DND-41 (cell line): ENCODE data around the gene LRP5.

Experiments
- CTCF ChIP-seq: IDR thresholded peaks from 2 replicates; pipeline ENCODE4 v1.5.1; 2012; ENCODE audit warnings: borderline replicate concordance, low read length, moderate library complexity, mild to moderate bottlenecking; ENCODE audit not compliant: poor library complexity, severe bottlenecking; ENCODE audit errors: extremely low read depth
- EZH2 ChIP-seq: IDR thresholded peaks from 3 replicates; pipeline ENCODE4 v1.6.1; 2012; ENCODE audit warnings: borderline replicate concordance, low read depth, mild to moderate bottlenecking, moderate library complexity, low read length, inconsistent platforms; ENCODE audit not compliant: severe bottlenecking

DNA sequence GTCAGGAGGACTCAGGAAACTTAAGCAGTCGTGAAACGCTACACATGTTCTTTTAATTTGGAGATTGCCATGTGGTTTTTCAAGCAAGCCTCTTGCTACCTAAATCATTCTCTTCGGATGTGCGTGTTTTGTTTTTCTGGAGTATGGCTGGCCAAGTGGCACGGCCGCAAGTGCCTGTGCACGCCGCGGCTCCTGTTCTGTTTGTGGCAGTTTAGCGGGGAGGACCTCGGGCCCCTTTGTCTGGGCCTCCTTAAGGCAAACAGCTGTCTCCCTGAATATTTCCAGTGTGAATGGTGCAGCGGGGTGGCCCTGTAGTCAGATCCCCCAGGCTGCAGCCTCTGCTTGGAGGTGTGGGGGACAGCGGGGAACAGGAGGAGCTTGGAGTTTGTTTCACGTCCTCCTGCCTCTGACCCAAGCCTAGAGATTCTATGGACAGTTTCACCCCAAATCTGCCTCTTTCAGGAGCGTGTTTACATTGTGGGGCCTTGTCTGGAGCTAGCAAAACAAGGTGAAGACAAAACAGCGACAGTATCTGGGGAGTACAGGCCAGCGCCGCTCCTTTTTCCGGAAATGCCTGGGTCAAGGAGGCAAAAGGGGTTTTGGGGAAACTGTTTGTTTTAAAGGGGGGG is 1.3 kb downstream of the LRP5 start:
- TF ChIP-seq CTCF (no peak), EZH2 (no peak)
